ENCODE results near the gene NBAS. TPM values are rescaled to one million over a fixed set of nuclear protein-coding genes. Genes with fewer than 3 reads are reported as not detected.

NBAS gene
- total and polyA plus RNA-seq, 2 of the 4 experiments (the other 2 are of a cell fraction) = 22.3 to 105 TPM

DNA sequence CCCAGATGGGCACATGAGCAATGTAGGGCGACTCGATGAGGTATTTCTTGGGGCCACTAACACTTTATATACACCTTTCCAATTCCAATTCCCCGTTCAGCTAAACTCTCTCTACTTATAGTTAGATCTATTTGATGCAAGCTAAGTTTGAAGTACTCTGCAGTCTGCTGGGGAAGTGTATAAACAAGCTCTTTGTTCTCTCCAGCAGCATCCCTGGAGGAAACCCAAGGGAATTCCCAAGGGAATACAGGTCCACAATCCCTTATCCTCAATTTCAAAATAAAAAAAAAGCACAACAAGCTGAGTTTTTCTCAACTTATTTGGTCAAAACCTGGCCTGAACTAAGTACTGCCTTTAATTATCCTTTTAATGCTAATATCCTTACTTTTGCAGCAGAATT is 433.3 kb downstream of the NBAS start:
- Histone ChIP-seq H2BK20ac (ENCODE audit: low read depth, low read length) (no peak overlapping the region), H4K5ac (ENCODE audit: low read depth, low read length) (no peak overlapping the region), H2AFZ (replicated peaks; ENCODE audit: low read length, poor library complexity) (no peak overlapping the region), H3K9me1 (ENCODE audit: insufficient read depth, low read length) (no peaks in the 10 kb centered on the region), H3K4me2 (ENCODE audit: low read depth, low read length) (no peak overlapping the region), H3K14ac (replicated peaks; ENCODE audit: low read depth, low read length) (no peak overlapping the region), H2BK5ac (ENCODE audit: low read depth, low read length, poor library complexity, severe bottlenecking) (no peak overlapping the region), H2AK5ac (ENCODE audit: low read depth, low read length) (no peak overlapping the region), H3K79me1 (ENCODE audit: low read depth in 1 of 2, low read length in 2 of 2) (no peaks in the 10 kb centered on the region), H3K9me3 (ENCODE audit: control insufficient read depth, insufficient read depth, low read length) (no peaks in the 10 kb centered on the region), H3K4ac (ENCODE audit: low read depth, low read length) (no peak overlapping the region), H3K9ac (ENCODE audit: low read depth, low read length) (no peak overlapping the region), H4K20me1 (ENCODE audit: insufficient read depth, low read length) (no peaks in the 10 kb centered on the region), H4K8ac (ENCODE audit: low read depth in 2 of 2, low read length in 2 of 2) (no peak overlapping the region), H3K4me3 (ENCODE audit: insufficient read depth, low read depth, low read length) (no peak overlapping the region), H2BK15ac (ENCODE audit: low read depth, low read length) (no peak overlapping the region), H3K36me3 (ENCODE audit: control insufficient read depth, insufficient read depth, low read length) (no peaks in the 10 kb centered on the region), H3K27ac (ENCODE audit: insufficient read depth, low read length) (no peak overlapping the region), H2AK9ac (replicated peaks; ENCODE audit: low read depth, low read length, poor library complexity) (no peak overlapping the region), H3K27me3 (ENCODE audit: control insufficient read depth, insufficient read depth, low read length) (no peaks in the 10 kb centered on the region), H4K91ac (ENCODE audit: insufficient read depth, low read depth, low read length) (no peak overlapping the region), H2BK120ac (ENCODE audit: low read depth, low read length) (no peak overlapping the region), H3K4me1 (ENCODE audit: control insufficient read depth, insufficient read depth, low read length) (no peaks in the 10 kb centered on the region), H3K23ac (ENCODE audit: low read depth, low read length) (no peak overlapping the region), H3K56ac (ENCODE audit: extremely low read depth, insufficient read depth, low read length) (no peak overlapping the region), H3K18ac (ENCODE audit: low read depth, low read length) (no peak overlapping the region)
- ATAC-seq (ENCODE audit: low read depth) (no peak), DNase-seq (no peak)
- WGBS, 2 experiments (ENCODE audit: extremely low coverage in 2 of 2, insufficient read length in 1 of 2) = no CpG with 5 or more reads among the region's 3 CpGs
- CTCF ChIA-PET = interaction anchor here (0.7 kb wide), 1 partner anchor 12 kb away, joined by 3 read pairs; no protein-coding TSS in a partner anchor
- no peak for TF ChIP-seq MXI1 (IDR thresholded peaks at IDR 0.05; ENCODE audit: borderline replicate concordance, low read depth, low read length)
- intact Hi-C loops (cut with micrococcal nuclease) = no loop called here
- POLR2A ChIA-PET (ENCODE audit: unreplicated experiment) = no interaction called here
- in situ Hi-C loops (cut with MboI; ENCODE audit: low sequenced_read_pairs) = no loop called here
- dilution Hi-C loops (cut with HindIII; ENCODE audit: low sequenced_read_pairs, unreplicated experiment) = no loop called here
- BruUV-seq (replicated peaks) = no TSS peak

Measured in IMR-90 (cell line).